Vagina (tissue), 2 donors: ENCODE data around the gene ROCK1. TPM values are rescaled to one million over a fixed set of nuclear protein-coding genes. Genes with fewer than 3 reads are reported as not detected.

Source experiments
- DNase-seq, 2 donors: peaks; one replicate each; pipeline ENCODE4 v3.0.0-alpha.2; 2017; ENCODE audit errors: extremely low spot score in 2 of 2
- H3K27ac ChIP-seq: fragments of 200-600 bp; sonication (generic); one replicate; pipeline ENCODE4 v1.5.1; 2019
- H3K27me3 ChIP-seq: fragments of 200-600 bp; sonication (generic); one replicate; pipeline ENCODE4 v1.5.1; 2019
- H3K36me3 ChIP-seq, 2 donors: fragments of 200-600 bp; sonication (generic); one replicate each; pipeline ENCODE4 v1.5.1; 2017 to 2019
- H3K4me1 ChIP-seq: fragments of 200-600 bp; sonication (generic); one replicate; pipeline ENCODE4 v1.5.1; 2019
- H3K4me3 ChIP-seq, 2 donors: fragments of 200-600 bp; sonication (generic); 1 replicate in 1 of 2; 2 replicates in 1 of 2; pipeline ENCODE4 v1.5.1; 2016 to 2019
- H3K9me3 ChIP-seq: fragments of 200-600 bp; sonication (generic); one replicate; pipeline ENCODE4 v1.5.1; 2019
- POLR2A ChIP-seq, 2 donors: fragments of 450-650 bp; IDR thresholded peaks; one replicate each; pipeline ENCODE4 v1.6.1; 2017; ENCODE audit warnings: antibody characterized with exemption in 2 of 2, mild to moderate bottlenecking in 2 of 2, moderate library complexity in 2 of 2
- POLR2AphosphoS5 ChIP-seq, 2 donors: sonication (generic); formaldehyde crosslinking; IDR thresholded peaks; one replicate each; pipeline ENCODE4 v1.9.0; 2017; ENCODE audit warnings: antibody characterized with exemption in 2 of 2, mild to moderate bottlenecking in 2 of 2, low read depth in 1 of 2; ENCODE audit not compliant: insufficient read depth in 1 of 2
- intact Hi-C: fragments of 100-400 bp; cut with DNase I; formaldehyde crosslinking; loops from one replicate; pipeline ENCODE4 v1.15.1; 2023
- total RNA-seq: library from RNA; depleted of rRNA; stranded (reverse); fragments of >200 nt; gene quantifications from one replicate; pipeline ENCODE4 v1.2.3, GENCODE V29; 2016
- TF ChIP-seq, protein P1 (sequence below), 3 experiments: fragments of 450-650 bp in 2 of 3; fragments of 200-600 bp in 1 of 3; sonication (generic) in 1 of 3; IDR thresholded peaks; one replicate each; pipeline ENCODE4 v1.5.1; 2017 to 2019; ENCODE audit warnings: antibody characterized with exemption in 3 of 3, mild to moderate bottlenecking in 2 of 3, moderate library complexity in 2 of 3

Gene ROCK1
- total RNA-seq, 1 donor from 2014 or later = 39.0 TPM

DNA sequence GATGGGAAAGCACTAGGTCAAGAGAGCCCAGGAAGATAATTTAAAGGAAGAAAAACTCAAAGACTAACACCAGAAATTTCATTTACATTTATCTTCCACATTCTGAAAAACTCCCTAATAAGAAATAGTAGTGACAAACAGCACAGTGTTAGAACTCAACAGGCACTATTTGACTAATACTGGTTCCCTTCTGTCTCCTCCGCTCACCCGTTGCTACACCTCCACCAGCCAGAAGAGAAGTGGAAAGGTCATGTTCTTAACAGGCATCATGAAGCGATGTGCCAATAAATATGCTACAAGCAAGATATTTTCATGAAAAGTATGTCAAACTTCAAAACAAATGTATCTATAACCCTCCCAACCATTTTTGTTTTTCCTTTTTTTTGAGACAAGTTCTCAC lies 5.7 kb downstream of the ROCK1 start:
- Histone ChIP-seq H3K27me3 (no peaks in the 10 kb centered on the region), H3K36me3 (no peaks in the 10 kb centered on the region), H3K27ac (no peak overlapping the region), H3K9me3 (no peaks in the 10 kb centered on the region), H3K4me3 (no peak overlapping the region), H3K4me1 (peaks cover 74% of the 10 kb centered on the region)
- no peak for DNase-seq
- intact Hi-C loops = no loop called here
- TF ChIP-seq POLR2AphosphoS5 (IDR thresholded peaks at IDR 0.05; ENCODE audit: insufficient read depth in 1 of 2, low read depth in 1 of 2) (no peak), POLR2A (IDR thresholded peaks at IDR 0.05) (no peak)
- TF ChIP-seq, protein P1, sequence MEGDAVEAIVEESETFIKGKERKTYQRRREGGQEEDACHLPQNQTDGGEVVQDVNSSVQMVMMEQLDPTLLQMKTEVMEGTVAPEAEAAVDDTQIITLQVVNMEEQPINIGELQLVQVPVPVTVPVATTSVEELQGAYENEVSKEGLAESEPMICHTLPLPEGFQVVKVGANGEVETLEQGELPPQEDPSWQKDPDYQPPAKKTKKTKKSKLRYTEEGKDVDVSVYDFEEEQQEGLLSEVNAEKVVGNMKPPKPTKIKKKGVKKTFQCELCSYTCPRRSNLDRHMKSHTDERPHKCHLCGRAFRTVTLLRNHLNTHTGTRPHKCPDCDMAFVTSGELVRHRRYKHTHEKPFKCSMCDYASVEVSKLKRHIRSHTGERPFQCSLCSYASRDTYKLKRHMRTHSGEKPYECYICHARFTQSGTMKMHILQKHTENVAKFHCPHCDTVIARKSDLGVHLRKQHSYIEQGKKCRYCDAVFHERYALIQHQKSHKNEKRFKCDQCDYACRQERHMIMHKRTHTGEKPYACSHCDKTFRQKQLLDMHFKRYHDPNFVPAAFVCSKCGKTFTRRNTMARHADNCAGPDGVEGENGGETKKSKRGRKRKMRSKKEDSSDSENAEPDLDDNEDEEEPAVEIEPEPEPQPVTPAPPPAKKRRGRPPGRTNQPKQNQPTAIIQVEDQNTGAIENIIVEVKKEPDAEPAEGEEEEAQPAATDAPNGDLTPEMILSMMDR (IDR thresholded peaks at IDR 0.05) = no peak

- H3K4me1 ChIP-seq = peaks cover 72% of the 10 kb centered on the region
- intact Hi-C loops = no loop called here
- no peaks in the 10 kb centered on the region for H3K36me3 ChIP-seq
- no peaks in the 10 kb centered on the region for H3K9me3 ChIP-seq
- TF ChIP-seq POLR2AphosphoS5 (IDR thresholded peaks at IDR 0.05; ENCODE audit: insufficient read depth in 1 of 2, low read depth in 1 of 2) = no peak
- no peak for TF ChIP-seq POLR2A (IDR thresholded peaks at IDR 0.05)
- TF ChIP-seq, protein P1 (IDR thresholded peaks at IDR 0.05) = no peak
- H3K27me3 ChIP-seq = no peaks in the 10 kb centered on the region
- H3K27ac ChIP-seq = no peak overlapping the region
- no peak for DNase-seq
- no peak overlapping the region for H3K4me3 ChIP-seq
Observed at GRCh38 chr18:21101172-21101571, 10.4 kb downstream of the ROCK1 start.

- no peak for TF ChIP-seq POLR2AphosphoS5 (IDR thresholded peaks at IDR 0.05; ENCODE audit: insufficient read depth in 1 of 2, low read depth in 1 of 2)
- no peak for TF ChIP-seq POLR2A (IDR thresholded peaks at IDR 0.05)
- TF ChIP-seq, protein P1 (IDR thresholded peaks at IDR 0.05) = no peak
- intact Hi-C loops = no loop called here
- no peak for DNase-seq
Observed at GRCh38 chr18:21100678-21101077, 10.9 kb downstream of the ROCK1 start.

GRCh38 chr18:21100146-21100545 lies 11.5 kb downstream of the ROCK1 start:
- intact Hi-C loops = no loop called here
- H3K9me3 ChIP-seq = no peaks in the 10 kb centered on the region
- H3K27ac ChIP-seq = no peak overlapping the region
- H3K27me3 ChIP-seq = no peaks in the 10 kb centered on the region
- no peak overlapping the region for H3K4me3 ChIP-seq
- peaks cover 64% of the 10 kb centered on the region for H3K4me1 ChIP-seq
- no peak for DNase-seq
- H3K36me3 ChIP-seq = no peaks in the 10 kb centered on the region
- TF ChIP-seq POLR2A (IDR thresholded peaks at IDR 0.05) = no peak
- no peak for TF ChIP-seq POLR2AphosphoS5 (IDR thresholded peaks at IDR 0.05; ENCODE audit: insufficient read depth in 1 of 2, low read depth in 1 of 2)
- TF ChIP-seq, protein P1 (IDR thresholded peaks at IDR 0.05) = no peak

More at GRCh38 chr18:21100678-21101077, 10.9 kb downstream of the ROCK1 start:
- Histone ChIP-seq H3K4me1 (peaks cover 69% of the 10 kb centered on the region), H3K36me3 (no peaks in the 10 kb centered on the region), H3K27me3 (no peaks in the 10 kb centered on the region), H3K9me3 (no peaks in the 10 kb centered on the region), H3K4me3 (no peak overlapping the region), H3K27ac (no peak overlapping the region)

DNA sequence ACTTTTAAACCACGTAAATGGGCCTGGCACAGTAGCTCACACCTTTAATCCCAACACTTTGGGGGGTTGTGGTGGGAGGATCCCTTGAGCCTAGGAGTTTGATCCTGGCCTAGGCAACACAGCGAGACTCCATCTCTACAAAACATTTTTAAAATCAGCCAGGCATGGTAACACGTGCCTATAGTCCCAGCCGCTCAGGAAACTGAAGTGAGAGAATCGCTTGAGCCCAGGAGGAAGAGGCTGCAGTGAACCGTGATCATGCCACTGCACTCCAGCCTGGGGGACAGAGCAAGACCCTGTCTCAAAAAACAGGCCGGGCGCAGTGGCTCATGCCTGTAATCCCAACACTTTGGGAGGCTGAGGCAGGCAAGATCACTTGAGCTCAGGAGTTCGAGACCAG lies 12.2 kb downstream of the ROCK1 start:
- no peak for DNase-seq

More for the DNA sequence above, 12.2 kb downstream of the ROCK1 start:
- Histone ChIP-seq H3K36me3 (no peaks in the 10 kb centered on the region), H3K9me3 (no peaks in the 10 kb centered on the region), H3K27ac (no peak overlapping the region), H3K4me1 (peaks cover 61% of the 10 kb centered on the region), H3K27me3 (no peaks in the 10 kb centered on the region), H3K4me3 (no peak overlapping the region)
- intact Hi-C loops = no loop called here
- TF ChIP-seq, protein P1 (IDR thresholded peaks at IDR 0.05) = no peak
- TF ChIP-seq POLR2A (IDR thresholded peaks at IDR 0.05) (no peak), POLR2AphosphoS5 (IDR thresholded peaks at IDR 0.05; ENCODE audit: insufficient read depth in 1 of 2, low read depth in 1 of 2) (no peak)
